ENCODE results near the gene CTNNA3. TPM values are rescaled to one million over a fixed set of nuclear protein-coding genes. Genes with fewer than 3 reads are reported as not detected.

Gene CTNNA3
- polyA plus RNA-seq, 1 donor from 2014 or later: 0.14 TPM

GRCh38 chr10:66773472-66773817 is 922.5 kb downstream of the CTNNA3 start:
- Histone ChIP-seq H3K27ac (ENCODE audit: low read length) (no peak overlapping the region), H3K79me2 (replicated peaks; ENCODE audit: insufficient read depth, low read length) (no peaks in the 10 kb centered on the region), H3K4me2 (ENCODE audit: low read length) (no peak overlapping the region), H3K9me3 (ENCODE audit: low read length) (no peaks in the 10 kb centered on the region), H3K4me3 (ENCODE audit: low read length) (no peak overlapping the region), H3F3A (ENCODE audit: insufficient read depth, low read length, poor library complexity, severe bottlenecking) (peaks cover 11% of the 10 kb centered on the region), H3K9me2 (ENCODE audit: insufficient read depth, low read length) (peaks cover 3% of the 10 kb centered on the region), H4K20me1 (ENCODE audit: insufficient read depth) (no peaks in the 10 kb centered on the region), H2AFZ (ENCODE audit: low read depth, low read length) (no peak overlapping the region), H3K36me3 (ENCODE audit: insufficient read depth, low read length) (no peaks in the 10 kb centered on the region), H3K9ac (ENCODE audit: low read length) (no peak overlapping the region), H3K27me3 (ENCODE audit: insufficient read depth, low read depth, low read length) (no peaks in the 10 kb centered on the region)
- TF ChIP-seq REST (IDR thresholded peaks at IDR 0.05; ENCODE audit: borderline replicate concordance) (no peak), POLR2AphosphoS5 (IDR thresholded peaks at IDR 0.05) (no peak), MXI1 (conservative IDR thresholded peaks at IDR 0.05; ENCODE audit: poor library complexity, severe bottlenecking) (no peak), EP300 (conservative IDR thresholded peaks at IDR 0.05; ENCODE audit: poor library complexity, severe bottlenecking) (no peak), TAF1 (IDR thresholded peaks at IDR 0.05; ENCODE audit: low read depth) (no peak), CTCF (IDR thresholded peaks at IDR 0.05; ENCODE audit: poor library complexity, severe bottlenecking) (no peak)

- Histone ChIP-seq H4K20me1 (ENCODE audit: insufficient read depth) (no peaks in the 10 kb centered on the region), H3K4me3 (ENCODE audit: low read length) (no peak overlapping the region), H3K36me3 (ENCODE audit: insufficient read depth, low read length) (no peaks in the 10 kb centered on the region), H3K9me2 (ENCODE audit: insufficient read depth, low read length) (peaks cover 3% of the 10 kb centered on the region), H3K27me3 (ENCODE audit: insufficient read depth, low read depth, low read length) (no peaks in the 10 kb centered on the region), H3K79me2 (replicated peaks; ENCODE audit: insufficient read depth, low read length) (no peaks in the 10 kb centered on the region), H3K27ac (ENCODE audit: low read length) (no peak overlapping the region), H3K9ac (ENCODE audit: low read length) (no peak overlapping the region), H3F3A (ENCODE audit: insufficient read depth, low read length, poor library complexity, severe bottlenecking) (peaks cover 8% of the 10 kb centered on the region), H3K9me3 (ENCODE audit: low read length) (no peaks in the 10 kb centered on the region), H3K4me2 (ENCODE audit: low read length) (no peak overlapping the region), H2AFZ (ENCODE audit: low read depth, low read length) (no peak overlapping the region)
- no peak for TF ChIP-seq EZH2 (IDR thresholded peaks at IDR 0.05; ENCODE audit: borderline replicate concordance, insufficient read depth, low read length, poor library complexity, severe bottlenecking)
- TF ChIP-seq MXI1 (conservative IDR thresholded peaks at IDR 0.05; ENCODE audit: poor library complexity, severe bottlenecking): no peak
- no peak for TF ChIP-seq POLR2AphosphoS5 (IDR thresholded peaks at IDR 0.05)
- TF ChIP-seq RAD21 (conservative IDR thresholded peaks at IDR 0.05): no peak
- TF ChIP-seq EP300 (conservative IDR thresholded peaks at IDR 0.05; ENCODE audit: poor library complexity, severe bottlenecking): no peak
- no peak for TF ChIP-seq SMC3 (conservative IDR thresholded peaks at IDR 0.05; ENCODE audit: poor library complexity)
- no peak for TF ChIP-seq REST (IDR thresholded peaks at IDR 0.05; ENCODE audit: borderline replicate concordance)
- TF ChIP-seq CTCF (IDR thresholded peaks at IDR 0.05; ENCODE audit: poor library complexity, severe bottlenecking): no peak
- TF ChIP-seq TAF1 (IDR thresholded peaks at IDR 0.05; ENCODE audit: low read depth): no peak
Observed at GRCh38 chr10:66772548-66773471, 923.2 kb downstream of the CTNNA3 start.
